GM12872 (cell line): ENCODE measurements around the gene ATP5ME.

Experiments used
- CTCF ChIP-seq: IDR thresholded peaks from 3 replicates; pipeline ENCODE4 v1.5.1; 2011; ENCODE audit warnings: low read depth, mild to moderate bottlenecking, low read length, moderate library complexity; ENCODE audit not compliant: insufficient read depth

The ATP5ME gene

GRCh38 chr4:665381-665750 lies 8.7 kb downstream of the ATP5ME start:
- TF ChIP-seq CTCF: no peak

GRCh38 chr4:664713-665231 lies 9.3 kb downstream of the ATP5ME start:
- no peak for TF ChIP-seq CTCF

- TF ChIP-seq CTCF: no peak
Measured at GRCh38 chr4:663438-664428, 10.3 kb downstream of the ATP5ME start.

- TF ChIP-seq CTCF: no peak
Measured at GRCh38 chr4:663046-663437, 11.0 kb downstream of the ATP5ME start.

GRCh38 chr4:661881-662761 lies 12.0 kb downstream of the ATP5ME start:
- no peak for TF ChIP-seq CTCF

GRCh38 chr4:661231-661630 lies 12.8 kb downstream of the ATP5ME start:
- no peak for TF ChIP-seq CTCF

- TF ChIP-seq CTCF: no peak
Measured at GRCh38 chr4:660401-660800, 13.7 kb downstream of the ATP5ME start.
